Tibial artery (tissue), 4 donors: ENCODE measurements around the gene EVA1C.

Experiments used
- DNase-seq, 2 donors: peaks; one replicate each; pipeline ENCODE4 v3.0.0-alpha.2; 2019
- H3K27ac ChIP-seq, 2 donors: fragments of 200-600 bp; sonication (generic) in 1 of 2; 1 replicate in 1 of 2; 2 replicates in 1 of 2; pipeline ENCODE4 v1.5.1; 2018 to 2019; ENCODE audit warnings: mild to moderate bottlenecking in 1 of 2
- H3K27me3 ChIP-seq, 2 donors: fragments of 200-600 bp; sonication (generic) in 1 of 2; one replicate each; pipeline versions ENCODE4 v1.5.1 to v1.6.0; 2016 to 2019
- H3K36me3 ChIP-seq, 3 donors: fragments of 200-600 bp; sonication (generic) in 2 of 3; one replicate each; pipeline ENCODE4 v1.5.1; 2016 to 2019; ENCODE audit warnings: mild to moderate bottlenecking in 2 of 3
- H3K4me1 ChIP-seq, 4 donors: fragments of 200-600 bp; sonication (generic) in 2 of 4; 1 replicate in 3 of 4; 2 replicates in 1 of 4; pipeline ENCODE4 v1.5.1; 2016 to 2019
- H3K4me3 ChIP-seq, 2 donors: fragments of 200-600 bp; sonication (generic) in 1 of 2; 1 replicate in 1 of 2; 2 replicates in 1 of 2; pipeline ENCODE4 v1.5.1; 2018 to 2019; ENCODE audit warnings: mild to moderate bottlenecking in 2 of 2
- H3K9me3 ChIP-seq, 3 donors: fragments of 200-600 bp; sonication (generic) in 1 of 3; one replicate each; pipeline ENCODE4 v1.5.1; 2016 to 2019
- CTCF ChIP-seq, 2 experiments: fragments of 200-600 bp in 1 of 2; fragments of 450-650 bp in 1 of 2; IDR thresholded peaks; one replicate each; pipeline ENCODE4 v1.5.1; 2017 to 2019; ENCODE audit warnings: antibody characterized with exemption in 2 of 2, mild to moderate bottlenecking in 1 of 2, moderate library complexity in 1 of 2
- intact Hi-C: fragments of 100-400 bp; cut with DNase I; formaldehyde crosslinking; loops from one replicate; pipeline ENCODE4 v1.15.0; 2023; ENCODE audit warnings: low total_unique reads

EVA1C gene

DNA sequence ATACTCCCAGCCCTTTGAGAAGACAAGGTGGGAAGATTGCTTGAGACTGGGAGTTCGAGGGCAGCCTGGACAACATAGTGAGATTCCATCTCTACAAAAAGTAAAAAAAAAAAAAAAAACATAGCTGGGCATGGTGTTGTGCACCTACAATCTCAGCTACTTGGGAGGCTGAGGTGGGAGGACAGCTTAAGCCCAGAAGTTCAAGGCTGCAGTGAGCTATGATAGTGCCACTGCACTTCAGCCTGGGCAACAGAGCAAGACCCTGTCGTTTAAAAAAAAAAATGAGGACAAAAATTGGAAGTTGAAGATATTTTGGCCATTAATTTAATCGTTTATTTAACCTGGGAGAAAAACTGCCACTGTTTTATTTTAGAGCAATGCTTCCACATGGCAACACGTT is 20.8 kb upstream of the EVA1C start:
- Histone ChIP-seq H3K4me3 (peak overlapping the region; percentile 87 to 97), H3K27ac (no peak overlapping the region), H3K4me1 (peaks cover 0 to 34% (median 23%) of the 10 kb centered on the region in 4 donors), H3K9me3 (no peaks in the 10 kb centered on the region), H3K36me3 (peaks cover 0 to 5% (median 0%) of the 10 kb centered on the region in 3 donors), H3K27me3 (no peaks in the 10 kb centered on the region)
- no peak for TF ChIP-seq CTCF (IDR thresholded peaks at IDR 0.05)
- DNase-seq: no peak
- intact Hi-C loops: loop anchor here (2.0 to 5.0 kb wide), 2 partner anchors 211 to 659 kb away; partner anchors contain the start of gene SCAF4

DNA sequence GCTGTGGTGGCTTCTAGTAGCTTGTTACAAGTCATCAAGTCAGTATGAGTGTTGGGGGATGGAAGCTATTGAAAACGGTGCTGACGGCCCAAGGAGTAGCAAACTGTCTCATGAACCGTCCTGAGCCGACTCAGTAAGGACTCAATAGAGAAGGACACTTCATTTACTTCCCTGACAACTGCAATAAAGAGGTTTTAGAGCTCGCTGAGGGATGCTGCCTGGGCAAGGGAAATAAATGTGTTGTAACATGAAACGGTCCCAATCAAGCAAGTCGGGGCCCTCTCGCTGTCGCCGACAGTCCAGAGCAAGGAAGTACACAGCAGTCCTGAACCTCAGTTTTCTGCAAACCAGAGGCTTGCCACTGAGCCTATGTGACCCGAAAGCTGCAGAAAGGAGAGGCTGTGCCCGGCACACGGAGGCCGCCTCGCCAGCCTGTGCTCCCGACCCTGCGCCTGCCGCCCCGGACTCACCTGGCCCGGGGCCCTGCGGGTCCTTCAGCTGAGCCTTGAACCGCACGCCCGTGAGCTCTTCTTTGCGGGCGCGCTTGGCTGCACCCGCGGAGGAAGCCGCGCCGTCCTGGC is 20.1 kb upstream of the EVA1C start:
- H3K4me1 ChIP-seq: peaks cover 0 to 28% (median 20%) of the 10 kb centered on the region in 4 donors
- intact Hi-C loops: loop anchor here (2.0 to 5.0 kb wide), 2 partner anchors 210 to 660 kb away; partner anchors contain the start of gene SCAF4

GRCh38 chr21:32392880-32393676 is 19.4 kb upstream of the EVA1C start, which contains the start of gene URB1:
Gene URB1, minus strand, starts transcription at chr21:32393012. Its CDS starts 102 bp downstream, at chr21:32392910.
- intact Hi-C loops: loop anchor here (2.0 to 5.0 kb wide), 2 partner anchors 209 to 660 kb away; partner anchors contain the start of gene SCAF4
- Histone ChIP-seq H3K27ac (peak within 1 kb of the TSS; percentile 72 to 84), H3K27me3 (no peaks in the 10 kb centered on the region), H3K9me3 (no peaks in the 10 kb centered on the region), H3K4me1 (peaks cover 0 to 28% (median 20%) of the 10 kb centered on the region in 4 donors), H3K36me3 (peaks cover 0 to 5% (median 0%) of the 10 kb centered on the region in 3 donors), H3K4me3 (peak within 1 kb of the TSS; percentile 87 to 97)
- TF ChIP-seq CTCF (IDR thresholded peaks at IDR 0.05): no peak
- DNase-seq: peak; percentile 86 to 94

More for the DNA sequence above, 20.1 kb upstream of the EVA1C start:
- H3K27me3 ChIP-seq: no peaks in the 10 kb centered on the region
- H3K36me3 ChIP-seq: peaks cover 0 to 5% (median 0%) of the 10 kb centered on the region in 3 donors
- H3K27ac ChIP-seq: peak overlapping the region; percentile 72 to 84
- no peaks in the 10 kb centered on the region for H3K9me3 ChIP-seq
- no peak for DNase-seq
- peak overlapping the region; percentile 87 to 97 for H3K4me3 ChIP-seq
- TF ChIP-seq CTCF (IDR thresholded peaks at IDR 0.05): no peak

DNA sequence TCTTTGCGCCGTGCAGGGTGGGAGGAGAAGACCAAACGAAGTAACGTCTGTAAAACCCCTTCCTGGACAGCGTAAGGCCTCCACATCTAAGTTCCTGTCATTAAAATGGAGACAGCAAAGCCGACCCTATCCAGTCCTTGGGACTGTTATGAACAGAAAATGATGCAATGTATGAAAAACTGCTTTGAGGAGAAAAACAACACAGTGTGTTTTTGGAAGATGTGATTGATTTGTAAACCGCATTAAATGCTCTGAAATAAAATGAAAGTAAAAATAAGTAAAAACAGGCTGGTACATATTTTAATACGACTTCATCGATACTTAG is 18.9 kb upstream of the EVA1C start:
- intact Hi-C loops: loop anchor here (2.0 to 5.0 kb wide), 2 partner anchors 209 to 661 kb away; partner anchors contain the start of gene SCAF4
- no peak for TF ChIP-seq CTCF (IDR thresholded peaks at IDR 0.05)
- no peaks in the 10 kb centered on the region for H3K27me3 ChIP-seq
- no peaks in the 10 kb centered on the region for H3K9me3 ChIP-seq
- peaks cover 0 to 4% (median 0%) of the 10 kb centered on the region in 3 donors for H3K36me3 ChIP-seq
- peak overlapping the region; percentile 72 to 84 for H3K27ac ChIP-seq
- no peak for DNase-seq
- H3K4me3 ChIP-seq: peak overlapping the region; percentile 87 to 97
- peaks cover 0 to 23% (median 18%) of the 10 kb centered on the region in 4 donors for H3K4me1 ChIP-seq

DNA sequence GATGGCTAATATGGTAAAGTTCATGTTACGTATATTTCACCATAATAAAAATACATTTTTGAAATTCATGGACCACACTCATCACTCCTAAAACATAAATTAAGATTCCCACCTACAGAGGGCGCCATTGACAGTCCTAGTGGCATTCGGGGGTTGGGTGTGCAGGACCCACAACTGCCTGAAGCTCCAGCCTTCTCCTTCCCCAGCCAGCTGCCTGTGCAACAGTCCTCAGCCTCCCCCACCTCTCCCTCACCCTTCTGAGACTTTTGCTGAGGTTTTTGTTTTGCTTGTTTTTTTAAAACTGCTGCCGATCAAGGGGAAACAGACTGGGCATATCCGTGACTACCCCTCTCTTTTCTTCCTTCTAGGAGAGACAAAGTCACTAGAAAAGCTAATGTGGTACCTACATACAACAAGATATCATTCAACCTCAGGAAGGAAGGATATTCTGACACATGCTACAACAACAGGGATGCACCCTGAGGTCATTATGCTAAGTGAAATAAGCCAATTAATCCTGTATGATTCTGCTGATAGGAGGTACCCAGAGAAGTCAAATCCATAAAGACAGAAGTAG is 9.2 kb upstream of the EVA1C start:
- Histone ChIP-seq H3K4me1 (peaks cover 0 to 4% (median 0%) of the 10 kb centered on the region in 4 donors), H3K36me3 (no peaks in the 10 kb centered on the region), H3K27me3 (no peaks in the 10 kb centered on the region), H3K9me3 (no peaks in the 10 kb centered on the region), H3K4me3 (no peak overlapping the region), H3K27ac (no peak overlapping the region)
- DNase-seq: peak in 1 of 2 donors; percentile 36
- peak; percentile 59 to 76 for TF ChIP-seq CTCF (IDR thresholded peaks at IDR 0.05)
- intact Hi-C loops: no loop called here
